ENCODE results near the gene TMEM54.

GRCh38 chr1:32898958-32899357, 2.2 kb downstream of the TMEM54 start:
- TF ChIP-seq ZNF174 (tag by site-specific recombination; IDR thresholded peaks at IDR 0.05) (no peak), ZNF558 (tag by site-specific recombination; IDR thresholded peaks at IDR 0.05) (no peak), CTCF (tag by site-specific recombination; IDR thresholded peaks at IDR 0.05) (no peak), ZBTB17 (tag by site-specific recombination; IDR thresholded peaks at IDR 0.05) (no peak), ZNF600 (tag by site-specific recombination; IDR thresholded peaks at IDR 0.05) (no peak), TCF7L2 (IDR thresholded peaks at IDR 0.05; ENCODE audit: borderline replicate concordance, low read depth, low read length) (no peak), KLF1 (tag by site-specific recombination; IDR thresholded peaks at IDR 0.05) (no peak), ZNF501 (tag by site-specific recombination; IDR thresholded peaks at IDR 0.05) (no peak), ZNF121 (tag by site-specific recombination; IDR thresholded peaks at IDR 0.05) (no peak)
- TF ChIP-seq, protein P1, sequence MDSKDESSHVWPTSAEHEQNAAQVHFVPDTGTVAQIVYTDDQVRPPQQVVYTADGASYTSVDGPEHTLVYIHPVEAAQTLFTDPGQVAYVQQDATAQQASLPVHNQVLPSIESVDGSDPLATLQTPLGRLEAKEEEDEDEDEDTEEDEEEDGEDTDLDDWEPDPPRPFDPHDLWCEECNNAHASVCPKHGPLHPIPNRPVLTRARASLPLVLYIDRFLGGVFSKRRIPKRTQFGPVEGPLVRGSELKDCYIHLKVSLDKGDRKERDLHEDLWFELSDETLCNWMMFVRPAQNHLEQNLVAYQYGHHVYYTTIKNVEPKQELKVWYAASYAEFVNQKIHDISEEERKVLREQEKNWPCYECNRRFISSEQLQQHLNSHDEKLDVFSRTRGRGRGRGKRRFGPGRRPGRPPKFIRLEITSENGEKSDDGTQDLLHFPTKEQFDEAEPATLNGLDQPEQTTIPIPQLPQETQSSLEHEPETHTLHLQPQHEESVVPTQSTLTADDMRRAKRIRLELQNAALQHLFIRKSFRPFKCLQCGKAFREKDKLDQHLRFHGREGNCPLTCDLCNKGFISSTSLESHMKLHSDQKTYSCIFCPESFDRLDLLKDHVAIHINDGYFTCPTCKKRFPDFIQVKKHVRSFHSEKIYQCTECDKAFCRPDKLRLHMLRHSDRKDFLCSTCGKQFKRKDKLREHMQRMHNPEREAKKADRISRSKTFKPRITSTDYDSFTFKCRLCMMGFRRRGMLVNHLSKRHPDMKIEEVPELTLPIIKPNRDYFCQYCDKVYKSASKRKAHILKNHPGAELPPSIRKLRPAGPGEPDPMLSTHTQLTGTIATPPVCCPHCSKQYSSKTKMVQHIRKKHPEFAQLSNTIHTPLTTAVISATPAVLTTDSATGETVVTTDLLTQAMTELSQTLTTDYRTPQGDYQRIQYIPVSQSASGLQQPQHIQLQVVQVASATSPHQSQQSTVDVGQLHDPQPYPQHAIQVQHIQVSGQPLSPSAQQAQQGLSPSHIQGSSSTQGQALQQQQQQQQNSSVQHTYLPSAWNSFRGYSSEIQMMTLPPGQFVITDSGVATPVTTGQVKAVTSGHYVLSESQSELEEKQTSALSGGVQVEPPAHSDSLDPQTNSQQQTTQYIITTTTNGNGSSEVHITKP (tag by site-specific recombination; IDR thresholded peaks at IDR 0.05): no peak

Data from HEK293 (cell line).